Measurements from ENCODE around the gene PNMA3.
"Not testable (repeated sequence)": the region's sequence is repeated elsewhere in the genome, so short reads cannot be mapped to it uniquely, and the experiment has no call there.

- not testable (repeated sequence) for TF ChIP-seq EP300, POLR2A (IDR thresholded peaks at IDR 0.05)
Observed at GRCh38 chrX:153028487-153028886, 27.8 kb upstream of the PNMA3 start.
